ENCODE data around the gene CRYBB1.

DNA sequence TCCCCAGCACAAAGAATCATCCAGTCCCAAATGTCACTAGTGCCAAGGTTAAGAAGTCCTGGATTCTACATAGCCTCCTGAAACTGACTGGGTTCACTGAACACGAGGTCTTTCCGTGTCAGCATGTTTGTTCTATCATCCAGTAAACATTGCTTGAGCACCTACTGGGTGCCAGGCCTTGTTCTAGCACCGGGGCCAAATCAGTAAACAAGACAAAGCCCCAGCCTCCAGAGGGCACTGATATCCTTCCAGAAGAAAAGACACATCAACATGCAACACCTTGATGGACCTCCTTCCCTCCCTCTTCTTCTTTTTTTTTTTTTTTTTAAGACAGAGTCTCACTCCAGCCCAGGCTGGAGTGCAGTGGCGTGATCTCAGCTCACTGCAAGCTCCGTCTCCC, 54.8 kb downstream of the CRYBB1 start:
- TF ChIP-seq, protein P1, sequence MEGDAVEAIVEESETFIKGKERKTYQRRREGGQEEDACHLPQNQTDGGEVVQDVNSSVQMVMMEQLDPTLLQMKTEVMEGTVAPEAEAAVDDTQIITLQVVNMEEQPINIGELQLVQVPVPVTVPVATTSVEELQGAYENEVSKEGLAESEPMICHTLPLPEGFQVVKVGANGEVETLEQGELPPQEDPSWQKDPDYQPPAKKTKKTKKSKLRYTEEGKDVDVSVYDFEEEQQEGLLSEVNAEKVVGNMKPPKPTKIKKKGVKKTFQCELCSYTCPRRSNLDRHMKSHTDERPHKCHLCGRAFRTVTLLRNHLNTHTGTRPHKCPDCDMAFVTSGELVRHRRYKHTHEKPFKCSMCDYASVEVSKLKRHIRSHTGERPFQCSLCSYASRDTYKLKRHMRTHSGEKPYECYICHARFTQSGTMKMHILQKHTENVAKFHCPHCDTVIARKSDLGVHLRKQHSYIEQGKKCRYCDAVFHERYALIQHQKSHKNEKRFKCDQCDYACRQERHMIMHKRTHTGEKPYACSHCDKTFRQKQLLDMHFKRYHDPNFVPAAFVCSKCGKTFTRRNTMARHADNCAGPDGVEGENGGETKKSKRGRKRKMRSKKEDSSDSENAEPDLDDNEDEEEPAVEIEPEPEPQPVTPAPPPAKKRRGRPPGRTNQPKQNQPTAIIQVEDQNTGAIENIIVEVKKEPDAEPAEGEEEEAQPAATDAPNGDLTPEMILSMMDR (IDR thresholded peaks at IDR 0.05), result no peak
- TF ChIP-seq, protein P2, sequence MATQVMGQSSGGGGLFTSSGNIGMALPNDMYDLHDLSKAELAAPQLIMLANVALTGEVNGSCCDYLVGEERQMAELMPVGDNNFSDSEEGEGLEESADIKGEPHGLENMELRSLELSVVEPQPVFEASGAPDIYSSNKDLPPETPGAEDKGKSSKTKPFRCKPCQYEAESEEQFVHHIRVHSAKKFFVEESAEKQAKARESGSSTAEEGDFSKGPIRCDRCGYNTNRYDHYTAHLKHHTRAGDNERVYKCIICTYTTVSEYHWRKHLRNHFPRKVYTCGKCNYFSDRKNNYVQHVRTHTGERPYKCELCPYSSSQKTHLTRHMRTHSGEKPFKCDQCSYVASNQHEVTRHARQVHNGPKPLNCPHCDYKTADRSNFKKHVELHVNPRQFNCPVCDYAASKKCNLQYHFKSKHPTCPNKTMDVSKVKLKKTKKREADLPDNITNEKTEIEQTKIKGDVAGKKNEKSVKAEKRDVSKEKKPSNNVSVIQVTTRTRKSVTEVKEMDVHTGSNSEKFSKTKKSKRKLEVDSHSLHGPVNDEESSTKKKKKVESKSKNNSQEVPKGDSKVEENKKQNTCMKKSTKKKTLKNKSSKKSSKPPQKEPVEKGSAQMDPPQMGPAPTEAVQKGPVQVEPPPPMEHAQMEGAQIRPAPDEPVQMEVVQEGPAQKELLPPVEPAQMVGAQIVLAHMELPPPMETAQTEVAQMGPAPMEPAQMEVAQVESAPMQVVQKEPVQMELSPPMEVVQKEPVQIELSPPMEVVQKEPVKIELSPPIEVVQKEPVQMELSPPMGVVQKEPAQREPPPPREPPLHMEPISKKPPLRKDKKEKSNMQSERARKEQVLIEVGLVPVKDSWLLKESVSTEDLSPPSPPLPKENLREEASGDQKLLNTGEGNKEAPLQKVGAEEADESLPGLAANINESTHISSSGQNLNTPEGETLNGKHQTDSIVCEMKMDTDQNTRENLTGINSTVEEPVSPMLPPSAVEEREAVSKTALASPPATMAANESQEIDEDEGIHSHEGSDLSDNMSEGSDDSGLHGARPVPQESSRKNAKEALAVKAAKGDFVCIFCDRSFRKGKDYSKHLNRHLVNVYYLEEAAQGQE (IDR thresholded peaks at IDR 0.05; ENCODE audit: insufficient read depth in 1 of 2, low read depth in 2 of 2, low read length in 1 of 2), result no peak
- no peak for TF ChIP-seq POLR2AphosphoS5 (IDR thresholded peaks at IDR 0.05; ENCODE audit: low read depth, low read length)

All from Panc1 (cell line).